Astrocyte of the spinal cord (primary cell): Measurements from ENCODE around the gene LSAMP.
A peak's percentile ranks its signal among the peaks of the same experiment; 100 is the strongest.

Experiments used
- DNase-seq: peaks from one replicate; pipeline ENCODE4 v3.0.0; 2011; ENCODE audit warnings: low read depth, low spot score
- H3K4me3 ChIP-seq: 2 replicates; pipeline ENCODE4 v1.5.1; 2011; ENCODE audit warnings: low read depth, mild to moderate bottlenecking, low read length, moderate library complexity
- CTCF ChIP-seq: IDR thresholded peaks from 2 replicates; pipeline ENCODE4 v1.5.1; 2012; ENCODE audit warnings: low read depth, mild to moderate bottlenecking, low read length, inconsistent platforms
- in situ Hi-C: cut with HindIII; loops from 2 replicates; pipeline ENCODE4 v1.10.0; 2017; ENCODE audit warnings: low sequenced_read_pairs

The LSAMP gene

DNA sequence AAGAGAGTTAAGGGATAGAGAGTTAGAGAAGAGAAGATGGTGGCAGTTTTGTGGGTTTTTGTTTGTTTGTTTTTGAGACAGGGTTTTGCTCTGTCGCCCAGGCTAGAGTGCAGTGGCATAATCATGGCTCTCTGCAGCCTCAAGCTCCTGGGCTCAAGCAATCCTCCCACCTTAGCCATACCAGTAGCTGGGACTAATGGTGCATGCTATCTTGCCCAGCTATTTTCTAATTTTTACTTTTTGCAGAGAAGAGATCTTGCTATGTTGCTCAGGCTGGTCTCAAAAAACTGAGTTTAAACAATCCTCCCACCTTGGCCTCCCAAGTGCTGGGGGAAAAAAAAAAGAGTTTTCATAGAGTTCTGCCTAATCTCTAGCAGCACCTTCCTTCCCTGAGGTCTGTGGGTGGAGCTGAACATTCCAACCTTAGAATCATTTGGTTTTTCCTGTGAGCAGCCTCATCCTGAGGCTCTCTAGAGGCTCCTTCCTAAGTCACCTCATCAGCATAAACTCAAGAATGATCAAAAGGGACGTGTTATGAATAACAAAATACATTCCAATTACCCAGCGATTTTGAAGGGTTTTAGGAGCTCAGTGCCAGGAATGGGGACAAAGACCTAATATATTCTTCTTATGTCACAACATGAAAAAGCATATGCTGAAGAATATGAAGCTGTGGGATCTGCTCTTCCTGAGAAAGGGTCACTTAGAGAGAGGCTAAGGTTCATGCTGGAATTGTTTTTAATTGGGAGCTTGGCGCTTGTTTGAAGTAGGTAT, 180.6 kb downstream of the LSAMP start:
- in situ Hi-C loops = no loop called here
- no peak overlapping the region for H3K4me3 ChIP-seq
- no peak for TF ChIP-seq CTCF
- no peak for DNase-seq

- no peak for TF ChIP-seq CTCF
- peak; percentile 33 for DNase-seq
- in situ Hi-C loops = no loop called here
- H3K4me3 ChIP-seq = no peak overlapping the region
Observed at GRCh38 chr3:116263842-116264545, 181.3 kb downstream of the LSAMP start.

DNA sequence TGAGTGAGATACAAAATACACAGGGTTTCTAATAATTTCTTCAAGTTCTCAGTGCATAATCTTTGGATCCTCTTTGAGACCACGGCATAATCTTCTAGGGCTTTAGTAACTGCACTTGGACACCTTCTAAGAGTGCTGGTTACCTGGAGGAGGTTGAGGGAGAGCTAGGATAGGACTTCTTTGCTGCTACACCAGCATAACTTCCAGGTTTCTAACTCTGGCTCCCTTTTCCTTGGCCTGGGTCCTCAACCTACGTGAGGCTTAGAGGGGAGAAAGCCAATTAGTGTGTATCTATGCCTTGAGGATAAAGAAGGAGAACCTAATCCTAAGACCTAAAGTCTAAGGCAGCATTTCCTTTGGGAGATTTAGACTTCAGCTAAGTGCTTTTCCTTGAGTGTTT, 184.8 kb downstream of the LSAMP start:
- in situ Hi-C loops = no loop called here
- no peak overlapping the region for H3K4me3 ChIP-seq
- no peak for DNase-seq
- TF ChIP-seq CTCF = no peak

GRCh38 chr3:116259984-116260383, 185.3 kb downstream of the LSAMP start:
- DNase-seq = no peak
- no peak overlapping the region for H3K4me3 ChIP-seq
- in situ Hi-C loops = no loop called here
- no peak for TF ChIP-seq CTCF

- no peak for DNase-seq
- in situ Hi-C loops = no loop called here
- no peak overlapping the region for H3K4me3 ChIP-seq
- no peak for TF ChIP-seq CTCF
Observed at GRCh38 chr3:116256843-116257485, 188.3 kb downstream of the LSAMP start.

DNA sequence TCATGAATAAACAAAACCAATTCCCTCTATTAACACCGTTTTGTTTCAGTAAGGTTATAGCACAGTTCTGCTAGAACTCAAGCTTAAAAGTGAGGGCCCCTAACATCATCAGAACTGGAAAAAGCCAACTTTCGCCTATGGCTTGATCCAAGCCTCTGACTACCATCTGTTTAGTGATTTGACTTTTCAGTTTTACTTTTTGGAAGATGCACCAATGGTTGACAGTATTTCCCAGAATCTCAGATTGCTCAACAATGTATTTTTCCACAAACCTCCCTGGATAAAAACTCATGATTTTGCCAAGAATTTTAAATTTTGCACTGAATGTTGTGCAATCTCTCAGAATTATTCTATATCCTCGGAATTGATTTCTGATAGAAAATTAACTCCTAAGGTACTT, 190.7 kb downstream of the LSAMP start:
- no peak for DNase-seq
- TF ChIP-seq CTCF = no peak
- no peak overlapping the region for H3K4me3 ChIP-seq
- in situ Hi-C loops = no loop called here
